ENCODE results near the gene EEF2.
"Not testable (repeated sequence)": the region's sequence is repeated elsewhere in the genome, so short reads cannot be mapped to it uniquely, and the experiment has no call there.

Gene EEF2

GRCh38 chr19:3969435-3970312 lies 15.6 kb downstream of the EEF2 start:
- no peak for DNase-seq (ENCODE audit: low read depth in 2 of 2)

GRCh38 chr19:3968556-3969434 lies 16.5 kb downstream of the EEF2 start:
- no peak for DNase-seq (ENCODE audit: low read depth in 2 of 2)

DNA sequence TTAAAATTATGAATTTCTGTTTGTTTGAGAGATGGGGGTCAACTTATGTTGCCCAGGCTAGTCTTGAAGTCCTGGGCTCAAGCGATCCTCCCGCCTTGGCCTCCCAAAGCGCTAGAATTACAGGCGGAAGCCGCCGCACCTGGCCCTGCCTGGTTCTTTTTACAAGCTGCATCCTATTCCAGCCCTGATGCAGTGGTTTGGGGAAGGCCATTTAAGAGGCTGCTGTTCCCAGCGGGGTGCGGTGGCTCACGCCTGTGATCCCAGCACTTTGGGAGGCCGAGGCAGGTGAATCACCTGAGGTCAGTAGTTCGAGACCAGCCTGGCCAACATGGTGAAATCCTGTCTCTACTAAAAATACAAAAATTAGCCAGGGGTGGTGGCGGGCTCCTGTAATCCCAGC lies 17.3 kb downstream of the EEF2 start:
- DNase-seq (ENCODE audit: low read depth in 2 of 2) = not testable (repeated sequence)

DNA sequence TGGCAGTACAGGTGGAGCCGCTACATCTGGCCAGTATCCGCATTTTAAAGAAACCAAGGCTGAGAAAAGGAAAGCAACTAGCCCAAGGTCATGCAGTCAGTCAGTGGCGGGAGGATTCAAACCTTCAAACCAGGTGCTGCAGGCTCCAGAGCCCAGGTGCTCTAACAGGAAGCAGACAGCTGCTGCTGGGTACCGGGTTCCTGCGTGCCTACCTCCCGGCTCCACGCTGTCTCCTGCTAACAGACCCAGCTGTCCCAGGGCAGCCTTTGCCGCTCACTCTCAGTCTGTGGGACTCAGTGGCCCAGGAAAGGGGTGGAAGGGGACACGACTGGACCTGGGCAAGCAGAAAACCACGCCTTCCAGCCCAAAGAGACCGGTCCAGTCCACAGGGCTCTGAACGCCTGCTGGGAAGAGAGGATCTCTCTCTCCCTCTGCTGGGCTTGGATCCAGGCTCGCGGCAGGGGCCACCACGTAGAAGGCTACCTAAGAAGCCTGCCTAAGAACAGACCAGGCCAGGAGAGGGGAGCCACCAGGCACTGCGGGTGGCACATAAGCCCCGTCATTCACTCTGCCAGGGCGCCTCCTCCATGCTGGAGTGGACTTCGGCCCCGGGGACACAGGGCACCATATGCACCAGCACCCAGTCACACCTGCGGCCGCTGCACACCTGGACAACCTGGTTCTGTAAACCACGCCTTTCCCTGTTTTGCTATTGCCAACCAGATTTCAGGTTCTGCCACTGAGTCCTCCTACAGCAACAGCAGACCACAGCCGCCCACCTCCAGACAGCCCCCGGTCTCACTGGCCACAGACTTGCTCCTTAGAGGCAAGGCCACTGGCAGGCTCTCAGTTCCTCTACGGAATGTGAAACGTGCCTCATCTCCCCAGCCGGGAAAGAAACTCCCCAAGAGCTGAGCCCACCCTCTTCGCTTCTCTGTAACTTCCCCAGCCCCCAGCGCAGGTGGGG lies 18.9 kb downstream of the EEF2 start:
- DNase-seq (ENCODE audit: low read depth in 2 of 2) = no peak

GRCh38 chr19:3964256-3965194 lies 20.7 kb downstream of the EEF2 start:
- no peak for DNase-seq (ENCODE audit: low read depth in 2 of 2)

DNA sequence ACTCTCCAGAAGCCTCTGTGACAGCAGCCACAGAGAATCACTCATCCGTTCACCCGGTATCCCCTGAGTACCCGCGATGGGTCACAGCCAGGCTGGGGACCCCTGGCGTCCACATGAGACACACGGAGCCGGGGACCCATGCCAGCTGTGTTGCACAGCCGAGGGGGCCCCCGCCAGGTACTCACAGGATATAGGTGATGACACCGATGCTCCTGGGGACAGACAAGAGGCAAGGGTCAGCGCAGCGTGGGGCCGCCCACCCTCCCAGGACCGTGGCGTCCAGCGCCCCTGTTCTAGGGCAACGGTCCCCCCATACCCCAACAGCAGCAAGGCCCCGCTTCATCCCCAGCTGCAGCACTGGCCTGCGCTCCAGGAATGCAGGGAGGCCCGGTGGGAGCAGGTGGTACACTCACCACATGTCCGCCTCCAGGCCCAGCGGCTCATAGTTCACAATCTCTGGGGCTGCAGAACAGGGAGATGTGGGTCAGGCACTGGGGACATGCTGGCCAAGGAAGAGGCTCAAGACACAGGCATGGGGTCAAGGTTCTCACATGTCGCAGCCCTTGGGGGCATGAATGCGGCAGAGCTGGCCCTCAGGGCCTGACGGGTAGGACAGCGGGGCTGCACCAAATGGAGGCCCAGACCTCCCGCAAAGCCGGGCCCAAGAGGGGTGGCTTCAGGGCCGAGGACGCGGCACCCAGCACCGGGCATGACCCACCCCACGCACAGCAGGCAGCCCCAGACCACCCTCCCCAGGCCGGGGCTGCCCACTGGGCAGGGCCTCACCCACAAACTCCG lies 21.6 kb downstream of the EEF2 start:
- DNase-seq (ENCODE audit: low read depth in 2 of 2) = no peak

- DNase-seq (ENCODE audit: low read depth in 2 of 2) = no peak
These were observed 24.3 kb downstream of the EEF2 start for GRCh38 chr19:3961007-3961406.

DNA sequence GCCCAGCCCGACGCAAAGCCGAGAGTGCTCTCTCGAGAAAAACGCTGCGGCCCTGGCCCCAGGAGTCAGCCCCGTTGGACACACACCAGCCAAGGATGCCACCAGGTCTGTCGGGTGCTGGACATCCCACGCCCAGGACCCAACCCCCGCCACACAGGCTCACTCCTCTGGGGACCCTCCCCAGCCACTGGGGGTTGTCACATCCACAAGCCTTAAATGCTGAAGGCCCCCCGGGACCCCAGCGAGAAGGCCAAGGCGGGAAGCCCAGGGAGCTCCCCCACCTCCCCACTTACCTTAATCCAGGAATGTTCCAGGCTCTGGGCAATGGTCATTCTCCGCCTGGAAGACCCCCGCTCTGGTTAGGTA lies 25.5 kb downstream of the EEF2 start:
- no peak for DNase-seq (ENCODE audit: low read depth in 2 of 2)

- DNase-seq (ENCODE audit: low read depth in 2 of 2) = no peak
These were observed 26.2 kb downstream of the EEF2 start for GRCh38 chr19:3958836-3959765.

GRCh38 chr19:3955688-3956087 lies 29.6 kb downstream of the EEF2 start:
- no peak for DNase-seq (ENCODE audit: low read depth in 2 of 2)

DNA sequence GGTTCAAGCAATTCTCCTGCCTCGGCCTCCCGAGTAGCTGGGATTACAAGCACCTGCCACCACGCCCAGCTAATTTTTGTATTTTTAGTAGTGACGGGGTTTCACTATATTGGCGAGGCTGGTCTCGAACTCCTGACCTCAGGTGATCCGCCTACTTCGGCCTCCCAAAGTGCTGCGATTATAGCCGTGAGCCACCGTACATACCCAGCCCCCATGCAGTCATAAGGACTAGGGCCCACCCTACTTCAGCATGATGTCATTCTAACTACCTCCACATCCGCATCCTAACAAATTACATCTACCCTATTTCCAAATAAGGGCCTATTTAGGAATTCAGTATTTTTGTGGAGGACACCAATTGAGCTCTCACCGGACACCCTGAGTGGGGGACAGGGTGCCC lies 30.0 kb downstream of the EEF2 start:
- DNase-seq (ENCODE audit: low read depth in 2 of 2) = not testable (repeated sequence)

- DNase-seq (ENCODE audit: low read depth in 2 of 2) = no peak
These were observed 31.2 kb downstream of the EEF2 start for GRCh38 chr19:3954107-3954506.

DNA sequence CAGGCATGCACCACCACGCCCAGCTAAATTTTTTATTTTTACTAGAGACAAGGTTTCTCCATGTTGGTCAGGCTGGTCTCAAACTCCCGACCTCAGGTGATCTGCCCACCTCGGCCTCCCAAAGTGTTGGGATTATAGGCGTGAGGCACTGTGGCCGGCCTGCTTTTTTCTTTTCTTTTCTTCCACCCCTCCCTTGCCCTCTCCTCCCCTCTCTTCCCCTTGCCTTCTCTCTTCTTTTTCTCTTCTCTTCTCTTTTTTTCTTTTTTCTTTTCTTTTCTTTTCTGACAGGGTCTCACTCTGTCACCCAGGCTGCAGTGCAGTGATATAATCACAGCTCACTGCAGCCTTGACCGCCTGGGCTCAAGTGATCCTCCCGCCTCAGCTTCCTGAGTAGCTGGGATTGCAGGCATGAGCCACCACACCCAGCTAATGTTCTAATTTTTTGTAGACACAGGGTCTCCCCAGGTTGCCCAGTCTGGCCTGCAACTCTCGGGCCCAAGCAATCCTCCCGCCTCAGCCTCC lies 32.4 kb downstream of the EEF2 start:
- not testable (repeated sequence) for DNase-seq (ENCODE audit: low read depth in 2 of 2)

DNA sequence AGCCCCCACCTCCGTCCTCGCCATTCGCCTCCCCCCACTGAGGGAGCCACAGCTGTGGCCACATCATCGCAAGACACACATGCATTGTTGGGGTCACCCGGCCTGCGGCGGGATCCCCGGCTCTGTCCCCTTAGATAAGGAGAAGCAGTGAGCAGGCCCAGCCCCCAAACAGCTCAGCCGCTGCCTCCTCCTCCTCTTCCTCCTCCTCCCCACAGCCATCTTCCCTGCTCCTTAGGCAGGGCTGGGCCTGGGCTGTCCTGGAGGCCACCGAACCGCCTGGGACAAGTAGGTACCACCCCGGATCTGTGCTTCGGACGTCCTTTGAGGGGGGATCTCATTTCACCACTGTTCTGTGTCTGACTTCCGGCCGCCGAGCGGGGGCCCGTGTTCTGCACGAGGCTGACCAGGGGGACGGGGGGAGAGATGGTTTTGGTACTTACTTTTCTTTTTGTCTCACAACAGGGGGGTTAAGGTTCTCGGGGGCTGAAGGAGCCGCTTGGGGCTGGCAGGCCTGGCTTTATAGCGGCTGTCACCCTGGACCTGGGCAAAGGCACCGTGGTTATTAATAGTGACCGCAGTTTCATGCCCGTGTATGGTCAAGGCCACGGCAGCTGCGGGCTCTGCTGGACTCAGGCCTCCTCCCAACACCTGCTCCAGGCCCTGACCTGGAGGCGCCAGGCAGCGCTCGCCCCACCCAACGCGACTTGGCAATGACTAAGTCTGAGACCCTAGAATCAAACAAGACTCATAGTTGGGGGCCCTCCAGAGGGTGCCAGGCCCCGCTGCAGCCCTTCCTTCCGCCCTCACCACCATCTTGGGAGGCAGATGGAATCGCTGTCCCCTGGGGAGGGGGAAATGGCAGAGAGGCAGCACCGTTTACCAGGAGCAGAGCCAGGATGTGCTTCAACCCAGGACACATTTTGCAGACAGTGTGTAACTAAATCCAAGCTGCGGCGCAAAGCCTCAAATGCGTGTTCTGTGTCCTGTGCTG lies 34.1 kb downstream of the EEF2 start:
- DNase-seq (ENCODE audit: low read depth in 2 of 2) = no peak

- no peak for DNase-seq (ENCODE audit: low read depth in 2 of 2)
These were observed 35.0 kb downstream of the EEF2 start for GRCh38 chr19:3949997-3950859.

- DNase-seq (ENCODE audit: low read depth in 2 of 2) = no peak
These were observed 36.0 kb downstream of the EEF2 start for GRCh38 chr19:3949294-3949693.

Measured in stimulated activated CD4-positive, alpha-beta T cell treated with anti-CD3 and anti-CD28 coated beads, Interleukin-1b, Interleukin-23, amount 100 ng/mL, for 4 hours (primary cell).